WTC11 (cell line): Measurements from ENCODE around the gene MAP2K1. TPM values are rescaled to one million over a fixed set of nuclear protein-coding genes. Genes with fewer than 3 reads are reported as not detected.
"Not testable (repeated sequence)": the region's sequence is repeated elsewhere in the genome, so short reads cannot be mapped to it uniquely, and the experiment has no call there.

ENCODE experiments used
- ATAC-seq: fragments of 200-7000 bp; cut with Tn5 transposase; 2 replicates; pipeline ENCODE4 v1.10.0; 2021; ENCODE audit warnings: mild to moderate bottlenecking, moderate library complexity
- CTCF ChIA-PET: fragments of 300-600 bp; sonication (Branson Sonifier 250); formaldehyde crosslinking; loops from one replicate; lab custom pipeline; 2021; ENCODE audit warnings: antibody characterized with exemption; lab: Charles Lee
- POLR2A ChIA-PET: fragments of 350-600 bp; sonication (Branson Sonifier 250); formaldehyde crosslinking; loops from one replicate; lab custom pipeline; 2021; ENCODE audit warnings: antibody characterized with exemption; lab: Charles Lee
- DNase-seq: peaks from one replicate; pipeline ENCODE4 v3.0.0; 2021; ENCODE audit warnings: low spot score
- H3K27ac Mint-ChIP-seq: 2 replicates; pipeline ENCODE4 v1.8.0; 2021; ENCODE audit warnings: mixed read lengths
- H3K27me3 Mint-ChIP-seq: 2 replicates; pipeline ENCODE4 v1.8.0; 2021; ENCODE audit warnings: low read depth, mild to moderate bottlenecking, moderate library complexity, mixed read lengths
- H3K36me3 Mint-ChIP-seq: 2 replicates; pipeline ENCODE4 v1.8.0; 2021; ENCODE audit warnings: mixed read lengths
- H3K4me1 Mint-ChIP-seq: 2 replicates; pipeline ENCODE4 v1.8.0; 2022; ENCODE audit warnings: mixed read lengths
- H3K4me3 Mint-ChIP-seq: 2 replicates; pipeline ENCODE4 v1.8.0; 2021; ENCODE audit warnings: mild to moderate bottlenecking, moderate library complexity, mixed read lengths
- H3K9me3 Mint-ChIP-seq: 2 replicates; pipeline ENCODE4 v1.8.0; 2021; ENCODE audit warnings: mixed read lengths
- ARID4B ChIP-seq: sonication (generic); formaldehyde crosslinking; IDR thresholded peaks from 2 replicates; pipeline ENCODE4 v1.8.0; 2023; ENCODE audit warnings: missing genetic modification reagents, mild to moderate bottlenecking, borderline replicate concordance
- ATF1 ChIP-seq: sonication (generic); formaldehyde crosslinking; IDR thresholded peaks from 2 replicates; pipeline ENCODE4 v1.8.1; 2023; ENCODE audit warnings: mild to moderate bottlenecking, moderate library complexity, missing genetic modification reagents
- EMX1 ChIP-seq: fragments of 250-450 bp; sonication (Bioruptor Pico); IDR thresholded peaks from 2 replicates; pipeline ENCODE4 v1.8.0; 2021; ENCODE audit warnings: mild to moderate bottlenecking
- FOXJ3 ChIP-seq: sonication (generic); formaldehyde crosslinking; IDR thresholded peaks from 2 replicates; pipeline ENCODE4 v1.9.0; 2021; ENCODE audit warnings: missing genetic modification reagents, mild to moderate bottlenecking, borderline replicate concordance
- FOXP1 ChIP-seq: sonication (generic); formaldehyde crosslinking; IDR thresholded peaks from 2 replicates; pipeline ENCODE4 v1.8.0; 2022; ENCODE audit warnings: missing genetic modification reagents, mild to moderate bottlenecking, moderate library complexity, borderline replicate concordance
- FOXP4 ChIP-seq: sonication (generic); formaldehyde crosslinking; IDR thresholded peaks from 2 replicates; pipeline ENCODE4 v1.8.0; 2022; ENCODE audit warnings: mild to moderate bottlenecking, missing genetic modification reagents
- IRF1 ChIP-seq: sonication (generic); formaldehyde crosslinking; IDR thresholded peaks from 2 replicates; pipeline ENCODE4 v1.8.0; 2023; ENCODE audit warnings: missing genetic modification reagents
- JAZF1 ChIP-seq: fragments of 250-450 bp; sonication (Bioruptor Pico); IDR thresholded peaks from 2 replicates; pipeline ENCODE4 v1.9.0; 2021; ENCODE audit warnings: moderate library complexity, mild to moderate bottlenecking, inconsistent platforms
- MAX ChIP-seq: sonication (generic); formaldehyde crosslinking; IDR thresholded peaks from 2 replicates; pipeline ENCODE4 v1.8.0; 2022; ENCODE audit warnings: mild to moderate bottlenecking, missing genetic modification reagents
- MYBL2 ChIP-seq: sonication (generic); formaldehyde crosslinking; IDR thresholded peaks from 2 replicates; pipeline ENCODE4 v1.8.1; 2023; ENCODE audit warnings: mild to moderate bottlenecking, moderate library complexity, missing genetic modification reagents
- NFATC4 ChIP-seq: fragments of 250-450 bp; sonication (Bioruptor Pico); IDR thresholded peaks from 2 replicates; pipeline ENCODE4 v1.9.0; 2021; ENCODE audit warnings: mild to moderate bottlenecking
- NR3C1 ChIP-seq: sonication (generic); formaldehyde crosslinking; conservative IDR thresholded peaks from 2 replicates; pipeline ENCODE4 v1.8.1; 2023; ENCODE audit warnings: low read depth, mild to moderate bottlenecking, missing genetic modification reagents
- OVOL2 ChIP-seq: fragments of 250-450 bp; sonication (Bioruptor Pico); IDR thresholded peaks from 2 replicates; pipeline ENCODE4 v1.9.0; 2021; ENCODE audit warnings: mild to moderate bottlenecking, borderline replicate concordance
- PRRX2 ChIP-seq: fragments of 250-450 bp; sonication (Bioruptor Pico); IDR thresholded peaks from 2 replicates; pipeline ENCODE4 v1.8.0; 2021; ENCODE audit warnings: mild to moderate bottlenecking
- SP1 ChIP-seq: sonication (generic); formaldehyde crosslinking; conservative IDR thresholded peaks from 2 replicates; pipeline ENCODE4 v1.8.1; 2022; ENCODE audit warnings: missing genetic modification reagents
- ZNF317 ChIP-seq: sonication (generic); formaldehyde crosslinking; IDR thresholded peaks from 2 replicates; pipeline ENCODE4 v1.8.1; 2023; ENCODE audit warnings: low read depth, mild to moderate bottlenecking, moderate library complexity, missing genetic modification reagents, borderline replicate concordance
- ZNF532 ChIP-seq: fragments of 250-450 bp; sonication (Bioruptor Pico); IDR thresholded peaks from 2 replicates; pipeline ENCODE4 v1.9.0; 2021; ENCODE audit warnings: mild to moderate bottlenecking, borderline replicate concordance
- ZNF671 ChIP-seq: fragments of 250-450 bp; sonication (Bioruptor Pico); IDR thresholded peaks from 2 replicates; pipeline ENCODE4 v1.8.0; 2021; ENCODE audit warnings: mild to moderate bottlenecking
- total RNA-seq: library from RNA; stranded (reverse); gene quantifications from 3 replicates; pipeline ENCODE4 v1.2.3, GENCODE V29; 2021

MAP2K1 gene
- total RNA-seq, 1 experiment from 2014 or later = 93.0 TPM

GRCh38 chr15:66502491-66502890 lies 115.8 kb downstream of the MAP2K1 start (continued):
- no peak for TF ChIP-seq JAZF1 (CRISPR knock-in tag)
- no peak for TF ChIP-seq IRF1 (CRISPR knock-in tag)
- TF ChIP-seq ZNF317 = no peak
- TF ChIP-seq NFATC4 (CRISPR knock-in tag) = no peak
- TF ChIP-seq ARID4B (CRISPR knock-in tag) = no peak
- no peak for TF ChIP-seq FOXP1 (CRISPR knock-in tag)
- no peak for TF ChIP-seq NR3C1 (CRISPR knock-in tag)
- no peak for TF ChIP-seq OVOL2 (CRISPR knock-in tag)
- no peak for TF ChIP-seq MAX (CRISPR knock-in tag)

GRCh38 chr15:66503041-66503648 lies 116.4 kb downstream of the MAP2K1 start:
- CTCF ChIA-PET = interaction anchor here (0.6 kb wide), 1 partner anchor 1042 kb away, joined by 3 read pairs; no protein-coding TSS in a partner anchor
- H3K4me3 Mint-ChIP-seq = peak overlapping the region; percentile 100
- DNase-seq, POLR2A ChIA-PET, ATAC-seq, H3K27me3 Mint-ChIP-seq, H3K9me3 Mint-ChIP-seq: not testable (repeated sequence)
- H3K27ac Mint-ChIP-seq = peak overlapping the region; percentile 99
- H3K4me1 Mint-ChIP-seq = peaks cover 36% of the 10 kb centered on the region
- peaks cover 65% of the 10 kb centered on the region for H3K36me3 Mint-ChIP-seq

GRCh38 chr15:66503780-66504562 lies 117.3 kb downstream of the MAP2K1 start:
- H3K36me3 Mint-ChIP-seq = peaks cover 57% of the 10 kb centered on the region
- DNase-seq (no peak), ATAC-seq (no peak)
- POLR2A ChIA-PET = no interaction called here
- H3K9me3 Mint-ChIP-seq = no peaks in the 10 kb centered on the region
- H3K4me1 Mint-ChIP-seq = peaks cover 36% of the 10 kb centered on the region
- peak overlapping the region; percentile 99 for H3K27ac Mint-ChIP-seq
- TF ChIP-seq MYBL2 (no peak), FOXJ3 (CRISPR knock-in tag) (no peak), ZNF671 (peak; percentile 52; the same call in 1 of the 2 replicates), EMX1 (CRISPR knock-in tag) (peak; percentile 76; the same call in 1 of the 2 replicates), PRRX2 (0 out of 2 replicates have a peak, but pooled peaks have one; percentile 54), SP1 (CRISPR knock-in tag) (no peak), FOXP4 (CRISPR knock-in tag) (no peak), ZNF532 (CRISPR knock-in tag) (0 out of 2 replicates have a peak, but pooled peaks have one; percentile 9), ATF1 (CRISPR knock-in tag) (no peak)
- TF ChIP-seq, all 79 proteins: peak for 4
- Mint-ChIP-seq H3K4me3 (peak overlapping the region; percentile 100), H3K27me3 (no peaks in the 10 kb centered on the region)
- CTCF ChIA-PET = no interaction called here
